HG02852 (cell line): ENCODE results near the gene ZNF555.
"Not testable (repeated sequence)": the region's sequence is repeated elsewhere in the genome, so short reads cannot be mapped to it uniquely, and the experiment has no call there.

Experiments used
- ATAC-seq: cut with Tn5 transposase; IDR thresholded peaks from one replicate; pipeline ENCODE4 v1.9.1; 2021; ENCODE audit warnings: mild to moderate bottlenecking, moderate library complexity; ENCODE audit not compliant: unreplicated experiment

ZNF555 gene

DNA sequence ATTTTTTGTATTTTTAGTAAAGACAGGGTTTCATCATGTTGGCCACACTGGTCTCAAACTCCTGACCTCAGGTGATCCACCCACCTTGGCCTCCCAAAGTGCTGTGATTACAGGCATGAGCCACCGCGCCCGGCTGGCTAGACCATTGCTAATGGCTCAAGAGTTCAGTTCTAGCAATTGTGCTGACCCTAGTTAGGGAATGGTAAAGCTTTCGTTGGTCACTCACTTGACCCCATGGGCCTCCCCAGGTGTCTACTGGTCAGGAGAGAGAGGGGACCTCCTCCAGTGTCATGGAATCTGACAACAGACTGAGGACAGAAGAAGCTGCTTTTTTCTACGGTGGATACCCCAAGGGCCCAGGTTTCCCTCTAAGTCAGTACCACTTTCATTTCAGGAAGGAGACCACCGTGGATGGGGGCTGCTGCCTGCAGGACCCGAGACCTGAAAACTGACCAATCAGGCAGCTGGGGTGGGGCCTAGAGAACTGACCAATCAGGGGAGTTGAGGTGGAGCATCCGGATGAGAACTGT lies 25.3 kb downstream of the ZNF555 start:
- no peak for ATAC-seq

DNA sequence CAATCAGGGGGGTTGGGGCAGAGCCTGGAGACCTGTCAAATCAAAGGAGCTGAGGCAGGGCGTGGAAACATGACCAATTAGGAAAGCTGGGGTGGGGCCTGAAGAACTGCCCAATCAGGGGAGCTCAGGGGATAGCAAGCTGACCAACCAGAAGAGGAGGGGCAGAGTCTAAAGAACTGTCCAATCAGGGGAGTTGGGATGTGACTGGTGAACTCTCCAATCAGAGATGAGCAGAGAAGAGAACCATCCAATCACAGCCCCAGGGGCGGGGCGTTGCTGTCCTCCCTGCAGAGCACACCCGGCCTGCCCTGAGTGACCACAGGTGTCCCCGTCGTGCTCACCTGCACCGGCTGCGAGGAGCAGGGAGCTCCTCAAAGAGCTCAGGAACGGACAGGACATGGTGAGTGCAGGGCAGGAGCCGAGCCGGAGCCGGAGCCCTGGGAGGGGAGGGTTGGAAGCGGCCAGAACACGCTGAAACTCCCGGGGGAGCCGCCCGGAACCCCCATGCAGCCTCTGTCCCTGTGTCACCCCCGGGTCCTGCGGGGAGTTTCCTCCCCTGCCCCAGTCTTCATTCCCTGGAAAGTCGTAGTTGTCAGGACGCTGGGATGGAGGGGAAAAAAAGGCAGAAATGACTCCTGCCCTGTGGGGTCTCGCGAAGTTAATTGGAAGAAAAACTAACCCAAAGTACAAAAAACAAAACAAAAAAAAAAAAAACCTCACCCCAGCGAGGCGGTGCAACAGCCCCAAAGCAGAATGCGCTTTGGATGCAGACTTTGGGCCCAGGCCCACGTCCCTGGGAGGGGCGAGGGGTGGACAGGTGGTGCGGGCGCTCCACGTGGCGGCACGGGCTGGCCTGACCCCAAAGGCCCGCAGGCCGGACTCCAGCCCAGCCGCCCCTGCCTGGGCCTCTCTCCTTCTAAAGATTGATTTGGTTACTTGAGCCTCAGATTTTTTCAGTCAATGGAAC lies 26.0 kb downstream of the ZNF555 start, which contains the start of gene ZNF556:
Gene ZNF556 (plus strand): TSS at position 311 of the 967 bp plus-strand sequence. CDS start 87 bp downstream, at position 398.
- no peak for ATAC-seq

DNA sequence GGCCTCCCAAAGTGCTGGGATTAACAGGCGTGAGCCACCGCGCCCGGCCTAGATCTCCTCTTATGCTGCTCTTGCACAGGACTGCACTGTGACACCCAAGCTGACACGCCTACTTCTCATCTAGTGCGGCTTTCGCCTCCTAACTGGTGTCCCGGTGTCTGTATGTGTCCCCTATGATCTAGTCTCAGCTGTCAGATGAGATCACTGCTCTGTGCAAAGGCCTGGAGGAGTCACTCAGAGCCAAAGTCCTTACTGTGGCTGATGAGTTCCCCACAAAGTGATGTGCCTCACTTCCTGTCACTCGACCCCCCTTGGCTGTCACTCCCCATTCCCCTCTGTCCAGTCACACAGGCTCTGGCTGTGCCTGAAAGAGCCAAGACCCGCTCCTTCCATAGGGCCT lies 28.3 kb downstream of the ZNF555 start:
- ATAC-seq, result no peak

DNA sequence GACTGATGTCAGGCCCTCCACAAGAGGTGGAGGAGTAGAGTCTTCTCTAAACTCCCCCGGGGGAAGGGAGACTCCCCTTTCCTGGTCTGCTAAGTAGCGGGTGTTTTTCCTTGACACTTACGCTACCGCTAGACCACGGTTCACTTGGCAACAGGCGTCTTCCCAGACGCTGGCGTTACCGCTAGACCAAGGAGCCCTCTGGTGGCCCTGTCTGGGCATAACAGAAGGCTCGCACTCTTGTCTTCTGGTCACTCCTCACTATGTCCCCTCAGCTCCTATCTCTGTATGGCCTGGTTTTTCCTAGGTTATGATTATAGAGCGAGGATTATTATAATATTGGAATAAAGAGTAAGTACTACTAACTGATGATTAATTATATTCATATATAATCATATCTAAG lies 30.9 kb downstream of the ZNF555 start:
- not testable (repeated sequence) for ATAC-seq

GRCh38 chr19:2877398-2878331 lies 36.4 kb downstream of the ZNF555 start:
- ATAC-seq, result no peak

- no peak for ATAC-seq
These were observed 42.6 kb downstream of the ZNF555 start for GRCh38 chr19:2883686-2884439.

GRCh38 chr19:2885736-2886135 lies 44.5 kb downstream of the ZNF555 start:
- no peak for ATAC-seq

DNA sequence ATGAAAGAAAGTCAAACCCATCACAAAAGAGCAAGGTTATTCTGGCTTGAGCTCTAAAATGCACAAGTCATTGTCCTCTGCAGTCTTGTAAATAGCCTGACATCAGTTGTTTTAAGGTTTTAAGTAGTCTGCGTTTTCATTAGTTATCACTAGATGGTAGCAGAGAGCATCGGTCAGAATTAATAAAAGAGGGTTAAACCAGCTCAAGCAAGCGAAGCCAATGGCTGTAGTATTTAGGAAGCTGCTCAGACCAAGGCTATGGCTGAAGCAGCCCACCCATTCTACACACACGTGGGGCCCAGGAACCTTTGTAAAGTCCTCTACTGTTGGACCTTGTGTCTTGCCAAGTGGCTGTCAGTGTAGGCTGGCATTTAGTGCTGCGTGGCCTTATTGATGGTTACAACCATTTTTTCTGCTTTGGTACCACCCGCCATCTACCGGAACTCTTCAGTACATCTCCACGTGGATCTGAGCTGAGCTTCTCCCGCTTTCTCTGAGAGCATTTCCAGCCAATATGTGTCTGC lies 46.2 kb downstream of the ZNF555 start:
- ATAC-seq, result no peak

DNA sequence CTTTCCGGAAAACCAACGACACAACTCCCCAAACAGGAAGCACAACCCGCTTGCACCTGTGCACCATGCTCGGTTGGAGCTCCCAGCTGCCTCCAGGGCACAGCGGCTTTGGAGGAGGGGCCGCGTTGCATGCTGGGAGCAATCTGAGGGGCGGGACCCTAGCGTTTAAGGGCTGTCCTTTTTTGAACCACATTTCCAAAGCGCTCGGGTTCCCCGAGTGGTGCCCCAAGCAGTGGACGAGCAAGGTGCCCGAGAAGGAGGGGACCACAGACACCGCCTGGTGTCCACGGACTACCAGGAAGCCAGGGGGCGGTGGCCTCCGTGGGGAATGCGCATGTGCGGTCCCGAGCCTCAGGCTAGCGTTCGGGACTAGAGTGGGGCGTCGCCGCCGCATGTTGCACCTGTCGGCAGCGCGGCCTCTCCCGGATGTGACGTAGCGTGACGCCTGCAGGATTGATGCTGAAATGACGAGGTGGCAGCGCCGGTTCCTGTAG lies 47.5 kb downstream of the ZNF555 start:
- no peak for ATAC-seq

DNA sequence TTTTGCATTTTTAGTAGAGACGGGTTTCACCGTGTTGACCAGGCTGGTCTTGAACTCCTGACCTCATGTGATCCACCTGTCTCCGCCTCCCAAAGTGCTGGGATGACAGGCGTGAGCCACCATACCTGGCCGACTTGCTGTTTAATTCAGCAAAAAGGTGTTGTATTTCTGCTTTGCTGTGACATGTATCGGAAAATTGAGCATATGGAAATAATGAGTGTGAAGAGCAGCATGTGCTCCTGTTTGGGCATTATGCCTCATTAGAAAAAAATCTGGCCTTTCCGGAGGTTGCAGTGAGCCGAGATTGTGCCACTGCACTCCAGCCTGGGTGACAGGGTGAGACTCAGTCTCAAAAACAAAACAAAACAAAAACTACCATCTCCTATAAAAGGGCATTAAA lies 49.3 kb downstream of the ZNF555 start:
- ATAC-seq, result not testable (repeated sequence)

GRCh38 chr19:2896694-2897093 lies 55.4 kb downstream of the ZNF555 start:
- no peak for ATAC-seq

GRCh38 chr19:2900296-2901252 lies 59.3 kb downstream of the ZNF555 start, which contains the start of gene ZNF57:
TSS of gene ZNF57 (plus strand) at chr19:2900928. CDS start at chr19:2901046, 118 bp downstream.
- ATAC-seq, result peak; percentile 93

DNA sequence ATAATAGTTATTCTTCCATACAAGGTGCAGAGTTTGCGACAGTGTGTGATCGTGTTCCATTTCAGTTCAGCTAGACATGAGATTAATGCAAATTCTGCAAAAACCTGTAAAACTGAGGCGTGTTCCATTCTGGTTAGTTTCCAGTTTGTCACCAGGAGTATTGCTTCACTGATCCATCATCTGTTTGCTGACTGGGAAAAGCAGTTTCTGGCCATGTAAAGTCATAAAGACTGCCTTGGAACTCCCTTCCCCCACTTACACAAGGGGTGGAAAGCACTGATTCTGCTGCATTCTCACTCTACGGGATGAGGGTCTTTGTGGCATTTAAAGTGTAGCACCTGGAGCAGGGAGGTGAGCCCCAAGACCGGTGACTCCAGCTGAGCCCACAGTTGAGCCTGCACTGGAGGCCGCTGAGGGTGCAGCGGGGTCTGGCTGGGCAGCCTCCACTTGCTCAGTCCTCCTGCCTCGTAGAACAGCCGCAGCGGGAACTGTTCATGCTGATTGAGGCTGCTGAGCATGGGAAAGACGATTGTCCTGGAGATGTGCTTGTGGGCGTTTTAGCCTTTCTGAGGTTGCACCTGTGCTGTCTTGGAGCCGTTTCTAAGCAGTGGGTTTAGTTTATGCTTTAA lies 61.4 kb downstream of the ZNF555 start:
- ATAC-seq, result no peak

GRCh38 chr19:2903326-2903725 lies 62.1 kb downstream of the ZNF555 start:
- not testable (repeated sequence) for ATAC-seq

- no peak for ATAC-seq
These were observed 64.7 kb downstream of the ZNF555 start for GRCh38 chr19:2905918-2906519.

DNA sequence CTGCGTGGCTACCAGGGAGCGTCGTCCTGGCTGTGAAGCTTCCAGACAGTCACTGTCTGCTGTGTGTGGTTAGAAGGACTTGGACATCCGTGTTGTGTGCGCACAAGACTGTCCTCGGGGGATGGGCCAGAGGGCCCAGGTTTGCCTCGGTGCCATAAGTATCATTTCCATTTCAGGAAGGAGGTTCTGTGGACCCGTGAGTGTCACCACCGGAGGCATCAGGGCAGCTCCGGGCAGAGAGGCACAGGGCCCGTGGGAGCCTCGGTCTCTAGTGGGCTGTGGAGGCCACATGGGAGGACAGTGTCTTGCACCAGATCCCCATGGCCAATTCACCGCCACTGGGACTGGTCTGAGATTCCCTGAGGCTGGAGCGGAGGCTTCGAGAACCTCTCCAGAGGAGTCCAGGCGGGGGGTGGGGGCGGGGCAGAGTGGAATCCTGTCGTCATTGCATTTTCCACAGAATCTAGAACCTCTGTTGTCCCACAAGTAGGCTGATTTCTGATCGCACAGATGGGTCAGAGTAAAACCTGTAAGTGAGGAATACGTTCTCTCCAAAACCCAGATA lies 65.4 kb downstream of the ZNF555 start:
- ATAC-seq, result no peak
